Measurements from ENCODE around the gene GSTO2.

Gene GSTO2

DNA sequence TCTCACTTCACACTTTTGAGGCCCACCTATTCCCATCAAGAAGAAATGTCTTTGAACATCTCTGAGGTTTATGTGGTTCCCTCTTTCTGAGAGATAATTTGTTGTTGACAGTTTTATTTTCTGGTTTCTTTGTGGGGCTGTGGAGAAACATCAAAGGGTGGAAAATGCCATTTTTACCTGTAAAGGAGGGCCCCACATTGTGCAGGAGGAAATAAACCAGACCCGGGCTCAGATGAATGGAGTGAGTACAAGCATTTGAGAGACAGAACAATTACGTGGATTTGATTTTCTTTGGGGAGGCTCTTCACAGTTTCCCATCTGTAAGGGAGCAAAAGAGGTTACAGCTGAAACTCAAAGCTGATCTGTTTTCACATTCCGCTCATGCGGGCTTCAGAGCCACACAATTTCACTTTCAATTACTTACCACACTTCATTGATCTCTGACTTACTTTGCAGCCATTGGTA is 39.5 kb downstream of the GSTO2 start:
- no peak for DNase-seq (ENCODE audit: low read depth)

DNA sequence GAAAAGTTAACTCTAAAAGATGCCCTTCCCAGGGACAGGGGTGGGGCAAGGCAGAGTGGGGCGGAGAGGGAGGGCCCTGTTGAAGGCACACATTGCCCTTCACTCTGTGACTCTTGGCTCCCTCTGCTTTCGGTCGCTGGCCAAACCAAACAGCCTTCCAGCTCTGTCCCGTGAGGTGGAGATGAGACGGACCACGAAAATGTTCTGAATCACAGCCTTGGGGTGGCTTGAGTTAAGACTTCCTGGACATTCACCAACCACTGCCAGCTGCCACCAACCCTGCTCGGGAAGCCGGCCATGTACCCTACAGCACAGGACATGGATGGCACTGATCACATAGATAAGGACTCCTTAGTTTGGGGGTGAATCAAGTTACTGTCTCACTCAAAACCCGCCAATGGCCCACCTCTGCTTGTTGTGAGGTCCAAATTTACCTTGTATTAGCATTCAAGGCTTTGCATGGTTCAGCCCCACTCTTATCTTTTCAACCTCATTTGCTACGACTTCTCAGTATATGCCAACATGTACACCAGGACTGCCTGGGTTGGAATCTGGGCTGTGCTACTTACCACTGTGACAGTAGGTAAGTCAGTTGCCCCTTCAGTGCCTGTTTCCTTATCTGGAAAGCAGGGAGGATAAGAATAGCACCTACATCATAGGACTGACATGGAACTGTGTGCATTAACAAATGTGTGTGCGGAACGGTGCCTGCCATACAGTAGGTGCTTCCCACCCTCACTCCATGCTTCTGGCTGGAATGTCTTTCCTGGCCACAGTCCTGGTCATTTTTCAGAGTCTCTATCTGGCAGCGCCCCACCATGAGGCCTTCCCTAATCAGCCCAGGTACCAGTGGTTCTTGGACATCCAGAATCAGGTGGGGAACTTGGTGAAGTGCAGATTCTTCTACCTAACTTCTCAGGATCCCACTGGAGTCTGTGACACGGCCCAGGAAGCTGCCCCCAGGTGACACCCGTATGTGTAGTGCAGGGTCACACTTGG is 41.3 kb downstream of the GSTO2 start:
- DNase-seq (ENCODE audit: low read depth), result no peak

DNA sequence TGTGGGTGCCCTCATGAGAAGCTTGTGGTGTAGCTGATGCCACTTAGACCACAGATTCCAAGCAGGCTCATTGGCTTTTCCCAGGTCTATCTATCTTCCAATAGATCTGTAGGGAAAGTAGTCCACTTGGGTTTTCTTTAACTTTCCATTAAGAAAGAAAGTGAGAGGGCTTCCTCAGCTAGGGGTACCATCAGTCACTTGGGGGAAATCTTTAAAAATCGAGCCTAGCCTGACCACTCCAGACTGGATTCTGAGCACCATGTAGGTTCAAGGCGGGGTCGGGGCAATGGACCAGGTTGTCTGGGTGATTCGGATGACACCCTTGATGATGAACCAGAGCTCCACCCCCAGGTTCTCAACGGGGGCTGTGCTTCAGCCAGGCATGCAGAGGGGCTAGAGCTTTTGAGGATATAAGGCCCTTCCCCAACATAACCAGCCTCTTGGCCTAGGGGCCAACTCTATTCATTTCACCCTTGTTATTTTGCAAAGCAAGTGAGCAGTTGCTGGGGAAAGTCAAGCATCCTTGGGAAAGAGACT is 42.3 kb downstream of the GSTO2 start:
- no peak for DNase-seq (ENCODE audit: low read depth)

DNA sequence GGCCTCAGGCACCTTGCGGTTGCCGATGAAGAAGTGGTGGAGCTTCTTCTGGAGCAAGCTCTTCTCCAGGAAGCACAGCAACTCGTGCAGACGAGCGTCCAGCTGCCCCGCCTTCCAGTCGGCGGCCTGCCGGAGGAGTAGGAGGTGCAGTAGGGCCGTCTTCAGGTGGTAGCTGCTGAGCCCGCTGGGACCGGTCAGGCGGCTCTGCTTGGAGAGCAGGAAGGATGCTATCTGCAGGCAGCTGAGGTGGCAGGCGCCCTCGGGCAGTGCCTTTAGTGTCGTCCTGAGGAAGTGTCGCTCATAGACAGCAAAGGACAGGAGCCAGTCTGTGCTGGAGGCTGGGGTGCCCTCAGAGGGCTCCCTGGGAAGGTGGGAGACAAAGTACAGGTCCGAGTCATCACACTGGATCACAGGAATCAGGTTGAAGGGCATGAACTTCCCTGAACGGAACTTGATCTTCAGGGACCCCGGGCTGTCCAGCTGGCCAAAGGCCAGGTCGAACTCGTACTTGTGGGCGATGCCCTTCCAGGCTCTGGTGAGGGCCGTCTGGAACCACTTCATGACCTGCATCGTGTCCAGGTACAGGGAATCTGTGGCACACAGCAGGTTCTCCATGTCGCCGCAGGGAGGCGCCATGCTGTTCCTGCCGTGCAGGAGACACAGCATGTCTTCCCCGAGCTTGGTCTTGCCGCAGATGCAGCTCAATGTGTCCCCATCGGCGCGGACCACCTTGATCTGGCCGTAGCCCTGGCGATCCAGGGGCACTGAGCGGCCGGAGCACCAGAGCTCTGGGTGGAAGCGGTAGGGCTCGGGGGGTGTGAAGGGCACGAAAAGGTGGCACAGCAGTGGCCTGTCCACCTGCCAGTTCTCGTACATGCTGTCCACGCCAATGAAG is 45.9 kb downstream of the GSTO2 start:
- no peak for DNase-seq (ENCODE audit: low read depth)

DNA sequence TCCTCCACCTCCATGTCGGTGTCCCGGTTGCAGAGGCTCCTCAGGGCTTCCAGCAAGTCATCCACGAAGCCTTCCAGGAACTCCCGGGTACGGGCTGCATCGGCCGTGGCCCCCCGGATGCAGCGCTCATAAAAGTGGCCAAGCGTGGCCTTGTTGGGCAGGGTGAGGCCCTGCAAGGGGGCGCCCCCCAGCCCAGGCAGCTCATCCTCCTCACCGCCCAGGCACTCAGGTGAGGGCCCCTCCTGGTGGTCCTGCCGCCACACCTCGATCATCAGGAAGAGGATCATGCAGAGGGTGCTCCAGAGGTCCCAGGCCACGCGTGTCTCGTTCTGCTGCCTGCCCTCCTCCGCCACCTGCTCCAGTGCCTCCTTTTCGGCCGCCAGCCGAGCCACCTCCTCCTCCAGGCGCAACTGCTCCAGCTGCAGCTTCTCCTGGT is 46.5 kb downstream of the GSTO2 start:
- DNase-seq (ENCODE audit: low read depth), result no peak

DNA sequence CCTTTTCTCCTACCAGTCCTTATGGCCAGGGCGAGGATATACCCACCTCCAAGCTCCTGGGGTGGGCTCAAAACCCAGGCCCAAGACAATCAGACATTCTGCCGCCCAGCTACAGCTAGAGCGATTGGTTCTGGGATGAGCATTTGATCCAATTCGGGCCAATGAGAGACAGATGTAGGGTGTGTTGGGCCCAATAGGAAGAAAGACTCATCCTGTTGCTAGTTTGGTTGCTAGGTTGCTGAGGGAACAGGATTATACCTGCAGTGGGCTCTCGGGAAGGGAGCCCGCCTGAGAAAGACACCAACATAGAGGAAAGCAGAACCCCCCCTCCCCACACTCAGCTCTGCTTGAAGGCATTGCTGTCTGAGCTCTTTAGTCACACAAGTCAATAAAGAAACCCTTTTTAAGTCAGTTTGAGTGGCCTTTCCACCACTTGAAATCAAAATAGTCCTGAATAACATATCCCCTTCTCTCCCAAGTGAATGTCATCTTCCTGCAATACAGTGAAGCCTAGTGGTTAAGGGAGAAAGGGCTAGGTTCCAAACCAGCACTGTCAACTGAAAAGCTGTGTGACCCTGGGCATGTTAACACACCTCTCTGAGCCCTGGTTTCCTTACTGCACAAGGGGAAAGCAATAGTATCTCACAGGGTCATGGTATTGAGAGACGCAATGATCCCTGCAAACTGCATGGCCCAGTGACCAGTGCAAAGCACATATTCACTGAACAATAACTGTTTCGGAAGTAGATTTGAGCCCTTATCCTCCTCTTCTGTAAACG is 47.5 kb downstream of the GSTO2 start:
- no peak for DNase-seq (ENCODE audit: low read depth)

DNA sequence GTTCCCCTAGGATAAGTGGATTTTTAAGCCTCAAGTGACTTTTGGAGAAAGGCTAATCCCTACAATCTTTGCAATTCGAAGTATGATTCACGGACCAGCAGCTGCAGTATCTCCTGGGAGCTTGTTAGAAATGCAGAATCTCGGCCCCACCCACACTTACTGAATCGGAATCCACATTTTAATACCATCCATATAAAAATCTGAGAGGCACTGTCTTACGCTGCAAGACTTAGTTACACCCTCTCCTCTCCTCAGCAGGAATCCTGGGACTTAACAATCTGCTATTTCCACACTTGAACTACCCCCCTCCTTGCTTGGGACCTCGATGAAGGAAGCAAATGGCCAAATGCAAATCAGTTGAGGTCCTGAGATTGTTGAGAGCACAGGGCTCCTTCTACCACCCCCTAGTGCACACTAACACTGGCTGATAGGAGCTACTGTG is 48.3 kb downstream of the GSTO2 start:
- DNase-seq (ENCODE audit: low read depth), result no peak

DNA sequence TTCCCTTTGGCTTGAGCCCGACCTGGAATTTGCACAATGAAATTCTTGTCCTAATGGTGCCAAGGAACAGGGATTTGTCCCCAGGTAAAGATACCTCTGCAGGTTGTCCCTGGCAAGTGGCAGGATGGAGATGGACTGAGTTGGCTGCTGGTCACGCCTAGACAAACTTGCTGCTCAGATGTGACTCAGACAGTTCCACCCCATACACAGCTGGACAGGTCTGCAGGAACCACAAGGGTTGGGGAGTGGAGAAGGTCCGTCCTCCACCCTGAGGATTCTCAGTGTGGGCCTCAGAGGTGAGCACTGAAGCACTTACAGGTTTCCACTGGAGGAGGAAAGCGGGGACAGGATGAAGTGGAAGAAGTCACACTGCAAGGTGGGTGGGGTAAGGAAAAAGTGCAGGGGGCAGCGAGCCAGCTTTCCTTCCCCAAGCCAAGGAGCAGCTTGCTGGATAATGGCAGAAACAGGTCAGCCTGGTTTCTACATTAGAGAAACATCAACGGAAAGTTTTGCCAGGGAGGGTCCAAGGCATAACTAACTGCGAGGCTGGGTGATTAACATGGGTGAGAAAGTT is 48.8 kb downstream of the GSTO2 start:
- DNase-seq (ENCODE audit: low read depth), result no peak

DNA sequence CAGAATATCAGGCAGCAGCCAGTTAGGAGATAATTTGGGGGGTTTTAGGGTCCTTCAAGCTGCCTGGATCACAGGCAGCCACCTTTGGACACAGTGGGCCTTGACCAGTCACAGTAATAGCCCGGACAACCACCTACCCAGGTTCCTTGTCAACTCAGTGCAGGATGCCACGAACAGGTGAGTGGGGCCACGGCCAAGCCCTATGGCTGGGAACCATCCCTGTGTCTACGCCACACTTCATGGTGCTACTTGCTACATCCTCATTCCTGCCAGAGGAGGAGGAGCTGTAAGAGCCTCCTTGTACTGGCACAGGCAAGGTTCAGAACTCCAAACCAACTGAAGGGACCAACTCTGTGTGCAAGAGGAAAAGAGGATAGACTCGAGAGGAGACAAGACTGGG is 49.3 kb downstream of the GSTO2 start:
- no peak for DNase-seq (ENCODE audit: low read depth)

DNA sequence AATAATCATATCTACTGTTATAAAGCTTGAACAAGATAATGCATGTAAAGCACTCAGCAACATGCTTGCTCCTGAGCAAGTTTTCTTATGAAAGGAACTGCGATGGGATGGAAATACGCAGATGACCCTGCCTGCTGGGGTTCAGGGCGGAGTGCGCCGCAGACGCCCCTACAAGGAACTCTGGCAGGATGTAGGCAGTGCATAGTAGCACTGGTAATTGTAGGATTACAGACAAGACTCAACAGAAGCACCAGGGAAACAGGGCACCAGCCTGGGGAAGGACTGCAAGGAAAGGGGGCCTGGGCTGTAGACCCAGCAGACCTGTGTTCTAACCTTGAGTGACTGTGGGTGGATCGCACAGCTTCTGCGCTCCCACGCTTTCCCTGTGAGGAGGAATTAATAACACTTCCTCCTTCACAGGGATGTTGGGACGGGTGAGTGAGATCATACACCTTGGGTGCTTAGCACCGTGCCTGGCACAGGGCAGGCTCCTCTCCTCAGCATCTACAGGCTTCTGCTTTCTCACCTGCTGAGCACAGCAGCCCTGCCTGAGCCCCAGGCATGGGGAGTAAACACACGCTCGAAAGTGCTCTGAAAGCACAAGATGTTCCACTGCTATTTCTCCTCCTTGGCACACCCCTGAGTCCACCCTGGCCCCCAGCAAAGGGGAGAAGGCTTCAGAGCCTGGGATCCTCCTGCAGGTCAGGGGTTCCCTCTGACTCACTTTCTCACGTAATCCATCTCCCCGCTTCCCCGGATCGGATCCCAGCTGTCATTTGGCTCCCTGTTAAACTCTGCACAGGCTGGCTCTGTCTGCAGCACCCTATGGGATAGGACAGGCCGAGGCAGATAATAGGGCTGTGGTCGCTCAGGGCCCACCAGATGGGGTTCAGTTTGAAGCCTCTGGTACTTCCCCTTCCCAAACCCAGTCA is 50.1 kb downstream of the GSTO2 start:
- no peak for DNase-seq (ENCODE audit: low read depth)

DNA sequence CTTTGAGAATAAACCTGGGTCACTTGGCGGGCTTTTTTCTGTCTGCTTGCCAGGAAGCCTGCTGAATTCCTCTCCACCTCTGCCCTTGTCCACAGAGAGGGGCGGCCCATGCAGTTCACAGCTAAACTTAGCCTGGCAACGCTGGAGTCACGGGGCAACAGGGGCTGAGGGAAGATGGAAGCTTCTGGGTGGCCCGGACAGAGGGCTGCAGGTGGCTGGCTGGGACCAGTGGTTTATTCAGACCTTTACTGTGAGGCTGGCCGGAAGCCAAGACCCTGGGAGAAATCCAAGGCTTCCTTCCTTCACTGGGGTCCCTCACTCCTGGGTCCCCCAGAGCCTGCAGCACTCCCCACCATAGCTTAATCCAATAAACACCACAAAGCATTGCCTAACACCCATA is 52.2 kb downstream of the GSTO2 start:
- DNase-seq (ENCODE audit: low read depth), result no peak

DNA sequence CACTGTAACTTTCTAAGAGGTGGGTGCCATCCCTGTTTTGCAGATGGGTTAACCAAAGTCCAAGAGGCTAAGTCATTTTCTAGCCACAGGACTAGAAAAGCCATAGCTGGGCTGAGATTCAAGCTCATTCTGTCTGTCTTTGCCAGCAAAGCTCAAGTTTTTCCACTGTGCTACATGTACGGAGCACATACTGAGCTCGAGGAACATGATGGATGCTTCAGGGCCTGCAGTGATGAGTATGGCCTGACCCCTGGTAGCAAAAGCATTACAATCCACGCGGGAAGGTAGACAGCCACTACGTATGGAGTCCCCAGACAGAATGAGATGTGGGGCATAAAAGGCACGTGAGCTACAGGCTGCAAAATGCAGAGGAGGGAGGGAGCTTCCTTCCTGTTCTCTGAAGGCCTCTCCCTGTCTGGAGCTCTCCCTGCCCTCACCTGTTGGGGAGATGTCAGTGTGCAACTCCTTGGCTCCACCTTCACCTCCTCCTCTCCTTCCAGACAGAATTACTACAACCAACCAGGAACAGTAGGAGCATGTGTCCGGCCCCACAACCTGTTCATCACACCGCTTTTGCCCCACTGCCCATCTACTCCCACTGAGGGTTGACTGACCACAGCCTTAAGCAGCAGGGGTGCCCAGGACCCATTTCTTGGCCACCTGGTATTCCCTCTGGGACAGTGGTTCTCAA is 52.9 kb downstream of the GSTO2 start:
- DNase-seq (ENCODE audit: low read depth), result no peak

DNA sequence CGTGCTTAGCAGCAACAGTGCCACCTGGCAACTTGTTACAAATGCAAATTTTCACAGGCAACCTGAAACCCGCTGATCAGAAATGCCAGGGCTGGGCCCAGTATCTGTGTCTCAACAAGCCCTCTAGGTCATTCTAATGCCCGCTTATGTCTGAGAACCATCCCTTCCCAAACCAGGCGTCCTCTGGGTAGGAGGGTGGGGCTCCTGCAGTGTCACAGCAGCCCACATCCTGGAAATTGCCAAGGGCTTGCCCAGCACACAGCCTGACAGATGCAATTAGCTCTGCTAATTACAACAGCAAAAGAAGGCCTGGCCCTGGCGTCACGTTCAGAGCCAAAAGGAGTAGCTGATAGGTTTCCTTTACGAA is 53.4 kb downstream of the GSTO2 start:
- DNase-seq (ENCODE audit: low read depth), result no peak

DNA sequence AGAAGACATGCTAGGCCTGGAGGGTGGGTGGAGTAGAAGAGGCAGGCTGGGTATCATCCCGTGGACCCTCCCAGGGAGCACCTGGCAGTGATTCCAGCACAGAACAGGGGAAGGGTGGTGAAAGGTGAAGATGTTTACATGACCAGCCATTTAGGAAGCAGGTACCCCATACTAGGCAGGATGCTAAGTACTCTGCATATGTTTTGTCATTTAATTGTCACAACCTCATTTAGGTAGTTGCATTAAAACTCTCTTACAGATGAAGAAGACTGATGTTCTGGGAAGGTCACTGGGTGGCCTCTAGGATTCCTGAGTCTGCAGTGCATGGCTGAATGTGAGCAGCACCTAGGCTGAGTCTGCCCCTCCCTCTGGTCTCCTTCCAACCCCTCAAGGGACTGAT is 54.1 kb downstream of the GSTO2 start:
- no peak for DNase-seq (ENCODE audit: low read depth)

DNA sequence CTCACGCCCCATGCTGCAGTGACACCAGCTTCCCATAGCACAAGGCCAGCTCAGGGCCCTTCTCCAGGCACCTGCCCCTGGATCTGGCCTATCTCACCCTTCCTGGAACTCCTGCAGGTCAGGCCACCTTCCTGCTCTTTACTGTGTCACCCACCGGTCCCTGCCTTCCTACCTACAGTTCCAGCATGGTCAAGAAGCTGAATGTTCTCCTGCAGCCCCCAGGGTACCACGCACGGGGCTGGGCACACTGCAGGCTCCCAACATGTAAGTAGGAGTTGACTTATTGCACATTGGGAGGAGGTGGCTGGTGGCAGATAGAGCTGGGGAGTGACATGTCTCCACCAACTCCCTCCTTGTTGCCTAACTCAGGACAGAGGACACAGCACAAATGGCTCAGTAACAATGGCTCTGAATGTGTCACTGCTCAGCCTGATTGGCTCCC is 54.8 kb downstream of the GSTO2 start:
- DNase-seq (ENCODE audit: low read depth), result no peak

DNA sequence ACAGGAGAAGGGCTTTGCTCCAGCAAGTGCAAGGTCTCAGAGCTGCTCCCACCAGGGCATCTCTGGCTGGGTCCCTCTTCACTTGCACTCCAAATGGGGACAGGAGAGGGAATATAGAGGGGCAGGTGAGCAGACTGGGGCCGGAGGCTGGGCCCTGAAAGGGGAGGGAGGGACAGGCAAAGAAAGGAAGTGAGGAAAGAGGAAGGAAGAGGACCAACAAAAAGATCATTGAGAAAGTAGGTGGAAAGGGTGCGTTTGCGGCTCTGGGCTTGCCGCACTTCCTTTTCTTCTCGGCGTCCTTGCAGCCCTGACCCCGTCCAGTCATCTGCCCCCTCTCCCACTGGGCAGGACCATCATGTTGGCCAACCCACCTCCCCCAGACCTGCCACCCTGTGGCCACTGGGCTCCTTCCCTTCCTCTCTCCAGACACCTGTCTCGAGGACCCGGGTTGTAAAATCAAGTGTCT is 55.3 kb downstream of the GSTO2 start:
- DNase-seq (ENCODE audit: low read depth), result no peak

DNA sequence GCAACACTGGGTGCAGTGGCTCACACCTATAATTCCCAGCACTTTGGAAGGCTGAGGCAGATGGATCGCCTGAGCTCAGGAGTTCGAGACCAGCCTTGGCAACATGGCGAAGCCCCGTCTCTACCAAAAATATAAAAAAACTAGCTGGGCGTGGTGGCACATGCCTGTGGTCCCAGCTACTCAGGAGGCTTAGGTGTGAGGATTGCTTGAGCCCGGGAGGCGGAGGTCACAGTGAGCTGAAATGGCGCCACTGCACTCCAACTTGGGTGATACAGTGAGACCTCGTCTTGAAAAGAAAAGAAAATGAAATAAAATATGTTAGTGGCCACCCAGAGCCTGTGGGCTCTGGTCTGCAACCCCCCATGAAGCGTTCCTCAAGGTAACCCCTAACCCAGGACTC is 55.9 kb downstream of the GSTO2 start:
- DNase-seq (ENCODE audit: low read depth), result no peak

DNA sequence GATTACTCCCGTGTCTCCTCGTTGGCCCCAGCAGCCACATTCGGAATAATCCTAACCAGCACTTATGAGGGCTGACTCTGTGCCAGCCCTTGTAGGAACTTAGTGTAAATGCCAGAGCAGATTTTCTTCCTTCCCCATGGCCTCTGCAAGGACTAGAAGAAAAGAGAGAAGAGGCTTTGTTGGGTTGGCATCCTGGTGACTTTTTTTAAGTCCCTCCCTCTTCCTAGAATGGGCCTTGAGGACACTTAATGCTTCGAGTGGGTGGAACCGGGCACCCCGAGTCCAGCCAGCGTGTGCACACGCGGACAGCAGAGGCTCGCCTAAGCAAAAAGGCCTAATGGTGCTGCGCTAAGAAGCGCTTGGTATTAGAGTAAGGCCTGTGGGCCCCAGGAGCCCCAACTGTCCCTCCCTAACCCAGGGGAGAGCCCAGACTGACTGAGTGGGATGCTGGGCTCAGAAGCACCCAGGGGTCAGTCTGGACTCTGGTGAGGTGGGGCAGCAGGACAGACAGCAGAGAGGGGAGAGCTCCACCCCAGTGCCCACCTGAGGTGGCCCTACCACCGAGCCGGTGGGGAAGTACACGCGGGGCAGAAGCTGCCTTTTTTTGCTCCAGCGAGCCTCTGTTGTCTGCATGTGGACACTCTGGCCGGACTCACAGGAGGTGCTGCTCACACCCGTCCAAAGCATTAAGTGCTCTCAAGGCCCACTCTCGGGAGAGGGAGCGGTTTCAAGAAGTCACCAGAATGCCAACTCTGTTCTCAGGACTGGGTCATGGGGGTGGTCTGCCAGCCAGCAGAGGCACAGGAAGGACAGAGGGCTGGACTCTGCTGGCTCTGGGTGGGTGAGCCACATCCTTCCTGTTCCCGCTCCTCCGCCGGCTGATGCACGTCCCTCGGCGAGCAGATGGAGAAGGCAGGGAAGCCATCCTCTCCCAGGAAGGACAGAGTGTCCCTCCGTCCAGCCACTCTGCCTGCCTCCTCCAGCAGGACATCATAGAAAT is 56.8 kb downstream of the GSTO2 start:
- DNase-seq (ENCODE audit: low read depth), result no peak
